NT2/D1 (cell line): ENCODE data around the gene ARHGEF4.

Experiments
- DNase-seq: peaks from one replicate; pipeline ENCODE4 v3.0.0-alpha.2; 2011; ENCODE audit warnings: low read depth, low spot score
- H3K27me3 ChIP-seq: 2 replicates; pipeline ENCODE4 v1.6.0; 2011; ENCODE audit warnings: mild to moderate bottlenecking; ENCODE audit not compliant: insufficient read length, insufficient read depth
- H3K36me3 ChIP-seq: 2 replicates; pipeline ENCODE4 v1.6.1; 2011; ENCODE audit warnings: mild to moderate bottlenecking, low read length, mixed read lengths; ENCODE audit not compliant: insufficient read depth, insufficient read length
- H3K4me1 ChIP-seq: 2 replicates; pipeline ENCODE4 v1.5.1; 2011; ENCODE audit not compliant: insufficient read depth, insufficient read length
- H3K4me3 ChIP-seq: 2 replicates; pipeline ENCODE4 v1.5.1; 2011; ENCODE audit warnings: low read depth; ENCODE audit not compliant: insufficient read length
- H3K9ac ChIP-seq: 2 replicates; pipeline ENCODE4 v1.6.0; 2011; ENCODE audit warnings: low read depth; ENCODE audit not compliant: insufficient read length
- H3K9me3 ChIP-seq: 2 replicates; pipeline ENCODE4 v1.5.1; 2011; ENCODE audit warnings: mild to moderate bottlenecking, low read length; ENCODE audit not compliant: insufficient read depth
- SUZ12 ChIP-seq: IDR thresholded peaks from 2 replicates; pipeline ENCODE4 v1.6.1; 2011; ENCODE audit not compliant: insufficient read length, insufficient read depth; ENCODE audit errors: extremely low read depth
- YY1 ChIP-seq: IDR thresholded peaks from 2 replicates; pipeline ENCODE4 v1.6.1; 2011; ENCODE audit not compliant: insufficient read length, insufficient read depth
- ZNF274 ChIP-seq: IDR thresholded peaks from 2 replicates; pipeline ENCODE4 v1.6.1; 2011; ENCODE audit warnings: mild to moderate bottlenecking, low read depth, low read length

ARHGEF4 gene

DNA sequence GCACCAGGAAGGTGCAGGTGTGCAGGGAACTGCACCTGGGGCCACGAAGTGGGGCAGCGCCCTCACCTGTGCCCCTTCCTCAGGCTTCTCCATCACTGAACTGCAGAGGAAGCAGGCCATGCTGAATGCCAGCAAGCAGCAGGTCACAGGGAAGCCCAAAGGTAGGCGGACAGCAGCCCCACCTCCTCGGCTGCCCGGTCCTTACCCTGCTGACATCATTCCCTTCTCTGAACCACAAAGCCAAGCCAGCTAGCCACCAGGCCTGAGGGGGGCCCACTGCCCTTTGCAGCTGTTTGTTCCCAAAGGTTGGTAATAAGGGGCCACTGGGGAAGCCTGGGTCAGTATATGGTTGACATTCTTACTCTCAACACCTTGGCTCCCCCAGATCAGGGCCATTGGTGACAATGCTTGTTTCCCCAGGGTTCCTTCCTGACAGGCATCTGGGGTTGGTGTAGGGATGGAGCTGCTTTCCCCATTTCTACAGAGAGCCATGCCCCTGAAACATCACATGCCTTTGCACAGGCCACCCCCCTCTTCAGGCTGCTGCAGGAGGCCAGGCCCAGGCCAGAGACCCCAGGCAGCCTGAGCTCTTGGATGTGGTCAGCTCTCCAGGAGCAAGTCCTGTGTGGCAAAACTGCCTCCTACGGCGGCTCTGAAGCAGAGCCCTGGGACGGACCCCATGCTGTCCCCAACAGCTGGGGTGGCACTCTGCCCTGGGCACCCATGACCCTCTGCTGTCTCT, 208.7 kb downstream of the ARHGEF4 start:
- DNase-seq: no peak
- H3K9me3 ChIP-seq: no peaks in the 10 kb centered on the region
- H3K4me3 ChIP-seq: no peak overlapping the region
- H3K27me3 ChIP-seq: no peaks in the 10 kb centered on the region
- TF ChIP-seq YY1 (no peak), ZNF274 (no peak), SUZ12 (no peak)
- H3K9ac ChIP-seq: no peak overlapping the region
- peaks cover 61% of the 10 kb centered on the region for H3K36me3 ChIP-seq
- peaks cover 20% of the 10 kb centered on the region for H3K4me1 ChIP-seq

DNA sequence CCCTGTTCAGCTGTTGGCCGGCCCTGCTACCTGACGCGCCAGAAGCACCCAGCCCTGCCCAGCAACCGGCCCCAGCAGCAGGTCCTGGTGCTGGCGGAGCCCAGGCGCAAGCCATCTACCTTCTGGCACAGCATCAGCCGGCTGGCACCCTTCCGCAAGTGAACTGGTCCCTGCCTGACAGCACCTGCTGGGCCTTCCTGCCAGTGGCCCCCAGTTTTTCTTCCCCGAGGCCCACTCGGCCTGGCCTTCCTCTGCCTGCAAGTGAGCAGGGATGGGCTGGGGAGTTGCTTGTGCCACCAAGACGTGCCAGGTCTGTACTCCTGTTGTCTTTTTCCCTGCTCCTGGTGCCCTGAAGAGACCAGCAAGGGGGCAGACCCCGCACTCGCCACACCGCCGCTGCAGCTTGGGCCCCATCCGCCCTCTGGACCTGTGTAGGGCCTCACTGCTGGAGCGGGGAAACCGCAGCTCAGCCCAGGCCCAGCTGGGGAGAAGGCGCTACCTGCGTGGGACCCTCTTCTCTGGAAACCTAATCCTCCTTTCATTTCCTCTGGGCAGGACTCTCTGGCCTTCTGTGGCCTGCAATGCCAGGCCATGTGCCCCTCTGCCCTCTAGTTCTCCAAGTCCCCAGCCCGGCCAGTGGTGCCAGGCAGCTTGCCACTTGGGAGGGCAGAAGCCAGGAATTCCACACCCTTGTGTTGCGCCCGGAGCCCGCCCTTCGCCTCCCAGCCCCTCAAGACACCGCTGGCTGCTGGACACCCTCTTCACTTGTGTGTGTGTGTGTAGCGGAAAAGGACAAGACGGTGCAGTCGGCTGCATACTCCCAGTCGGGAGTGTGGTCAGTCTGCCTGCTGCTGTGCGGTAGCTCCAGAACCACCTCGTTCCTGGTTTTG, 209.6 kb downstream of the ARHGEF4 start:
- Histone ChIP-seq H3K4me1 (peaks cover 14% of the 10 kb centered on the region), H3K36me3 (peaks cover 66% of the 10 kb centered on the region), H3K4me3 (no peak overlapping the region), H3K27me3 (no peaks in the 10 kb centered on the region), H3K9me3 (no peaks in the 10 kb centered on the region), H3K9ac (no peak overlapping the region)
- no peak for DNase-seq
- TF ChIP-seq ZNF274 (no peak), SUZ12 (no peak)

DNA sequence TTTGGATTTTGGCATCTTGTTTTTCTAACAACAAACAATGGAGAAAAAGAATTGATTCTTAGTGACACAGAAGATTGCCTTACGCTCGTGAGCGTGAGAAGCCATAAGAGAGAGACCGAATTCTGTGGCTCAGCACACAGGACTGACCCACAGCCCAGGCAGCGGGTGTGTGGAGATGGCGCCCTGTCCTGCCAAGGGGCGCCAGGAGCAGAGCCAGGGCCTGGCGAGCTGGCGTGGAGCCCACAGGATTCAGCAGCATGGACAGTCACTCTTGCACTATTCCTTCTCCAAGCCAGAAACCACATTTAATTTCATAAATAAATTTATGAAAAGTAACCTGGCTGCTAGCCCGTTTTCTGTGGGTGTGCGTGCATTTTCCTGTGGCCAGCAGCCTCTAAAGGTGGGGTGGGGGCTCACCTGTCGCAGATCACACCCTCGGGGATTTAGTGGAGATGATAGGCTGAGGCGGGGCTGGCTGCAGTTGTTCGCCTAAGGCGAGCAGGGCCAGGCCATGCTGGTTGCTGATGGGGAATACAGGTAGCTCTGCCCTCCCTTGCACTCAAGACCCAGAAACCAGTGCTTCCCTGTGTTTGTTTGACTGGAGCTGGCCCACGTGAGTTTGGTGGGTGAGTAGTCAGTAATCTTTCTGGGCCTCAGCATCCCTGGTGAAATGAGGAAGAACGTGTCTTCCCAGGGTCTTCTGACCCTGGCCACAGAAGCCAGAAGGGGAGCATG, 210.4 kb downstream of the ARHGEF4 start:
- DNase-seq: no peak
- no peak overlapping the region for H3K9ac ChIP-seq
- peaks cover 10% of the 10 kb centered on the region for H3K4me1 ChIP-seq
- no peak overlapping the region for H3K4me3 ChIP-seq
- H3K9me3 ChIP-seq: no peaks in the 10 kb centered on the region
- no peak for TF ChIP-seq ZNF274
- TF ChIP-seq YY1: no peak
- TF ChIP-seq SUZ12: no peak
- no peaks in the 10 kb centered on the region for H3K27me3 ChIP-seq
- H3K36me3 ChIP-seq: peaks cover 68% of the 10 kb centered on the region

DNA sequence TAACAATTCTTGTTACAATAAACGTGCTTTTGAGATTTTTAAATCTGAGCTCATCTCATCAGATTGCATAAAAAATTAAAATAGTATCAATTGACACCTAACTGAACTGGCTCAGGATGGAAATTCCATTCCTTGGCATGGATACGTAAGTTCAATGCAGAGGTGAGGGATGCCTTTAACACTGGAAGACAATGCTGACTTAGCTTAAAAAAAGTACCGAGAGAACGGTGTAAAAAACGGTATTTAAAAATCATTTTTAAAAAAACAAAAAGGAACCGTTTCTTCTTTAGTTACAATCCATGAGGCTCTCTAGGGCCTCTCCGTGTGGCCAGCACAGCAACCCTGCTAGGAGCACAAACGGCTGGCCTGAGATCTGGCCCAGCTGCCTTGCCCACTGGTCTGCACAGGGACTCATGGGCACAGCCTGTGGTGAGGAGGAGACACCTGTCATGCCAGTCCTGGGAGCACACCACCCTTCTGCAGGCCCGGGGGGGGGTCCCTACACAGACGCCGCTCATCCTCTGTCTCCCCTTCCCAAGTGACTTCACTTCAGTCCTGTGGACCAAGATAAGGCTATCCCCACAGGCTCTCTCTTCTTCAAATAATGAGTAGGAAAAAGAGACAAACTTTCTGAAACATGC, 211.3 kb downstream of the ARHGEF4 start:
- H3K9ac ChIP-seq: no peak overlapping the region
- no peak for DNase-seq
- TF ChIP-seq ZNF274 (no peak), SUZ12 (no peak), YY1 (no peak)
- no peaks in the 10 kb centered on the region for H3K9me3 ChIP-seq
- no peaks in the 10 kb centered on the region for H3K27me3 ChIP-seq
- no peak overlapping the region for H3K4me3 ChIP-seq
- peaks cover 76% of the 10 kb centered on the region for H3K36me3 ChIP-seq
- H3K4me1 ChIP-seq: peaks cover 10% of the 10 kb centered on the region

DNA sequence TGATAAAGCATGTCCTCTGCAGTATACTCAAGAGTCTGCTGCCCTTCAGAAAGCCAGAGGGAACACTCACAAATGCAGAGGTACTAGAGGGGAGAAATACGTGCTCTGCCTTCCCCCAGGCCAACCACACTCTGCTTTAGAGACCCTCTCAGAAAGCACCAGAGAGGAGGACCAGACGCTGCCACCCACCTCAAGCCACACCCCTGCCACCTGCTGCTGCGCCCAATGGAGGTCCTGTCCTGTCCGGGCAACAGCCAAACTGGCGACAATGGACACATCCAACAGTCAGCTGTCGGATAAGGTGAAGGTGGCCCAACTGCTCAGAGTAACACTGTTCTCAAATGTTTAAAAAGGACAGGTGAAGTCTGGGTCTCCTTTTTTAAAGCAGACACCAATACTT, 211.9 kb downstream of the ARHGEF4 start:
- Histone ChIP-seq H3K27me3 (no peaks in the 10 kb centered on the region), H3K9ac (no peak overlapping the region), H3K36me3 (peaks cover 81% of the 10 kb centered on the region), H3K4me1 (peaks cover 6% of the 10 kb centered on the region), H3K4me3 (no peak overlapping the region), H3K9me3 (no peaks in the 10 kb centered on the region)
- no peak for TF ChIP-seq YY1
- no peak for TF ChIP-seq SUZ12
- TF ChIP-seq ZNF274: no peak
- DNase-seq: no peak

DNA sequence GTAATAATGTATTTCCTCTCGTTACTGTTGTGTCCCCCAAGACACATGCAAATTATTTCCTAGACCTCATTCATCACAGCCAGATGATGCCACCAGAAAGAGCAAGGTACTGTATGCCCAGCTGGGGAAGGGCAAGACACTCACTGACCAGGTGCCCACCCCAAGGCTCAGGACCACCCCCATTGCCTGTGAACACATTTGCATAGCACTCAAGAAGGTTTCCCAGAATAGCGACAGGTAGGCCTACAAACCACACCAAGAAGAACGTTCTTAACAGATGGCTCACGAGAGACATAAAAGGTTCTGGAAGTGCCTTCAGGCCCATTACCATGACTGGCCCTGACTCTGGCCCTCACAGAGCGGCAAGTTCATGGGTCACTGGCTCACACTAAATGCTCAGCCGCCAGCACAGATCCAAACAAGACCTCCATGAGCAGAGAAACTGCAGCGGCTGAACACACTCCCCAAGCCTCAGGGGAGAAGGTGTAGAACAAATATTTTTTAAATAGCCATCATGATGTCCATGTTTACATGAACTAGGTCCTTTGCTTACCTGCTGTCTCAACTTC, 212.5 kb downstream of the ARHGEF4 start:
- H3K4me1 ChIP-seq: peaks cover under 1% of the 10 kb centered on the region
- H3K27me3 ChIP-seq: no peaks in the 10 kb centered on the region
- TF ChIP-seq SUZ12 (no peak), ZNF274 (no peak), YY1 (no peak)
- H3K9me3 ChIP-seq: no peaks in the 10 kb centered on the region
- peaks cover 85% of the 10 kb centered on the region for H3K36me3 ChIP-seq
- H3K9ac ChIP-seq: no peak overlapping the region
- H3K4me3 ChIP-seq: no peak overlapping the region
- no peak for DNase-seq
